Pancreas (tissue), 10 donors: Measurements from ENCODE around the gene MUC21. TPM values are rescaled to one million over a fixed set of nuclear protein-coding genes. Genes with fewer than 3 reads are reported as not detected.

Experiments
- ATAC-seq, 4 donors: fragments of 200-7000 bp; cut with Tn5 transposase; one replicate each; pipeline versions ENCODE4 v1.8.0 to v1.9.1; 2020; ENCODE audit warnings: mild to moderate bottlenecking in 4 of 4, moderate library complexity in 4 of 4
- DNase-seq, 6 donors: peaks; one replicate each; pipeline ENCODE4 v3.0.0-alpha.2; 2020
- FAIRE-seq: peaks from 2 replicates; lab custom pipeline; 2012; peaks lifted over from hg19 to GRCh38; lab: Jason Lieb, UNC
- H3K27ac ChIP-seq, 4 donors: fragments of 200-600 bp; sonication (generic); 1 replicate in 3 of 4; 2 replicates in 1 of 4; pipeline versions ENCODE4 v1.5.0 to v1.8.0; 2020
- H3K27me3 ChIP-seq, 4 donors: fragments of 200-600 bp; one replicate each; pipeline ENCODE4 v1.8.0; 2021
- H3K36me3 ChIP-seq, 3 donors: fragments of 200-600 bp; sonication (generic) in 1 of 3; one replicate each; pipeline versions ENCODE4 v1.5.0 to v1.8.0; 2020 to 2021
- H3K4me1 ChIP-seq, 3 donors: fragments of 200-600 bp; one replicate each; pipeline ENCODE4 v1.8.0; 2021
- H3K4me3 ChIP-seq, 4 donors: fragments of 200-600 bp; sonication (generic) in 2 of 4; one replicate each; pipeline versions ENCODE4 v1.5.0 to v1.8.0; 2020 to 2021
- H3K9me3 ChIP-seq, 4 donors: fragments of 200-600 bp; one replicate each; pipeline ENCODE4 v1.8.0; 2021
- WGBS, 2 donors: extraction: QIAGEN DNeasy Blood & Tissue Kit; methylation state at CpG; one replicate each; pipeline ENCODE4 v1.1.7; 2013; 5-methylcytosine and 5-hydroxymethylcytosine counted together
- intact Hi-C, 3 donors: fragments of 100-400 bp; cut with DNase I; formaldehyde crosslinking; loops; one replicate each; pipeline versions ENCODE4 v1.11.1 to v1.14.2; 2022
- polyA plus RNA-seq, 2 donors: library from polyadenylated mRNA; stranded (reverse); fragments of 200-250 nt; gene quantifications; one replicate each; pipeline ENCODE4 v1.2.3, GENCODE V29; 2013
- total RNA-seq, 6 donors: library from RNA; stranded (reverse); fragmentation: NEBNext Ultra II Directional in 4 of 6; extraction: Animal tissue kit (Norgen Biotek cat#: 25700) in 4 of 6; gene quantifications; one replicate each; pipeline versions ENCODE4 v1.2.1 to v1.2.4, GENCODE V29; 2021 to 2023
- TF ChIP-seq, protein P1 (sequence below), 4 donors: fragments of 200-600 bp; sonication (generic) in 3 of 4; IDR thresholded peaks; one replicate each; pipeline versions ENCODE4 v1.5.0 to v1.8.0; 2021; ENCODE audit warnings: antibody characterized with exemption in 4 of 4
- donor health status: healthy with polysubstance abuse.
- donor health status: DM: no; HTN: no; CAD: no; lungs with moderate emphysema.
- donor health status: DM: no; HTN: no; CAD: no.
- donor health status: control.
- donor health status: control.
- donor health status: Bipolar disorder and iron deficiency.
- donor health status: DM: yes; HTN: yes; CAD: no.
- donor health status: DM: no; HTN: no; CAD: no.
- donor health status: DM: no; HTN: no; CAD: no.
- donor health status: DM: yes; HTN: yes; CAD: no.

MUC21 gene
- total and polyA plus RNA-seq, 8 donors = 0.07 to 0.23 TPM; not detected in 6

DNA sequence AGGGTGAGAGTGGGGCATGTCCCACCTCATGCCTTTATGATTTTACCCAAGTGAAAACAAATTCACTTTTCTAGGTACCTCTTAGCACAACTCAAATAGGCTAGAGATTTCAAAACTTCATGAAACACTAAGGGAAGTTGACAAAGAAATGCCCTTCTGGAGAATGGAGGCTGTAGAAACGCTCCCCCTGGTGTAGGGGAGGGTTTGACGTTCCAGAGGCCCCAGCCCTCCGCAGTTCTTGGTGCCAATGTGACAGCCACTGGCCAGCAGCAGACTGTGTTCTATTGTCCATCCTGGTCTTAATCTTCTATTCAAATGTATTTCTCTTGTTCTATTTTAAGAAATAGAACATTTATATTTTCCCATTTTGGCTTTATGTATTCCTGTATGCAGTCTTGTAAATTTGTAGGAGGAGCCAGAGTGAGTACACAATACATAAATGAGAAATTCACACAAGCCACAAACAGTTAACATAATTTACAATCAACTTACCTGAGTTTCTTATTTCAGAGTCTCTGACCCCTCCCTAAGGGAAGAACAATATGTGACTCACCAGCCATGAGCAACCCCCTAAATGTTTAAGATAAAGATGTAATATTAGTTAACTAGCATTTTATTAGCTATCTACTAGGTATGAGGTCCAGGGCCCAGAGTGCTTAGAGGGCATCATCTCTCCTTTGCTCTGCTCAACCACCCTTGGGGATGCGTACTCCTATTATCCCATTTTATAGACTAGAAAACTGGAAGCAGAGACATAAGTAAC, 8.8 kb upstream of the MUC21 start:
- ATAC-seq = no peak
- no peak overlapping the region for H3K4me3 ChIP-seq

DNA sequence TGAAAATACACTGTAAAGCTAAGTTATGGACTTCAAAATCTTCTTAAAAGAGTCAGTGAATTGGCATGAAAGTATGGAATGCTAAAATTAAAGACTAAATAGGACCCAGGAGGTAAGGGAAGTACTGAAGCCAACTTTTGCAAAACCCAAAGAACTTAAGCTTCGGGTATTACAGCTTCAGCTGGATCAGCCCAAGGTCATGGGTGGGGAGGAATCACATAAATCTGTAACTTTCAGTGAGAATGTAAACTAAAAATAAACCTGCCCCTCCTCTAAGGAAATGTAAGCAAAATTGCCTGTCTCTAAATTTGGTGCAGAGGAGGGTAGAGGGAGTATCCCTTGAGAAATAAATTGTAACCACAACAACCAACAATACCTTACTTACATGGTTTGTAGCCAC, 4.4 kb upstream of the MUC21 start:
- TF ChIP-seq, protein P1, sequence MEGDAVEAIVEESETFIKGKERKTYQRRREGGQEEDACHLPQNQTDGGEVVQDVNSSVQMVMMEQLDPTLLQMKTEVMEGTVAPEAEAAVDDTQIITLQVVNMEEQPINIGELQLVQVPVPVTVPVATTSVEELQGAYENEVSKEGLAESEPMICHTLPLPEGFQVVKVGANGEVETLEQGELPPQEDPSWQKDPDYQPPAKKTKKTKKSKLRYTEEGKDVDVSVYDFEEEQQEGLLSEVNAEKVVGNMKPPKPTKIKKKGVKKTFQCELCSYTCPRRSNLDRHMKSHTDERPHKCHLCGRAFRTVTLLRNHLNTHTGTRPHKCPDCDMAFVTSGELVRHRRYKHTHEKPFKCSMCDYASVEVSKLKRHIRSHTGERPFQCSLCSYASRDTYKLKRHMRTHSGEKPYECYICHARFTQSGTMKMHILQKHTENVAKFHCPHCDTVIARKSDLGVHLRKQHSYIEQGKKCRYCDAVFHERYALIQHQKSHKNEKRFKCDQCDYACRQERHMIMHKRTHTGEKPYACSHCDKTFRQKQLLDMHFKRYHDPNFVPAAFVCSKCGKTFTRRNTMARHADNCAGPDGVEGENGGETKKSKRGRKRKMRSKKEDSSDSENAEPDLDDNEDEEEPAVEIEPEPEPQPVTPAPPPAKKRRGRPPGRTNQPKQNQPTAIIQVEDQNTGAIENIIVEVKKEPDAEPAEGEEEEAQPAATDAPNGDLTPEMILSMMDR (IDR thresholded peaks at IDR 0.05) = no peak

More for the DNA sequence above, 8.8 kb upstream of the MUC21 start:
- no peaks in the 10 kb centered on the region for H3K27me3 ChIP-seq
- DNase-seq (no peak), FAIRE-seq (no peak)
- 77 to 83% methylated on average over 4 of the region's 4 CpGs for WGBS, 2 donors
- TF ChIP-seq, protein P1 (IDR thresholded peaks at IDR 0.05) = no peak
- H3K27ac ChIP-seq = no peak overlapping the region
- H3K9me3 ChIP-seq = no peaks in the 10 kb centered on the region
- intact Hi-C loops = no loop called here
- no peaks in the 10 kb centered on the region for H3K36me3 ChIP-seq
- H3K4me1 ChIP-seq = no peaks in the 10 kb centered on the region

DNA sequence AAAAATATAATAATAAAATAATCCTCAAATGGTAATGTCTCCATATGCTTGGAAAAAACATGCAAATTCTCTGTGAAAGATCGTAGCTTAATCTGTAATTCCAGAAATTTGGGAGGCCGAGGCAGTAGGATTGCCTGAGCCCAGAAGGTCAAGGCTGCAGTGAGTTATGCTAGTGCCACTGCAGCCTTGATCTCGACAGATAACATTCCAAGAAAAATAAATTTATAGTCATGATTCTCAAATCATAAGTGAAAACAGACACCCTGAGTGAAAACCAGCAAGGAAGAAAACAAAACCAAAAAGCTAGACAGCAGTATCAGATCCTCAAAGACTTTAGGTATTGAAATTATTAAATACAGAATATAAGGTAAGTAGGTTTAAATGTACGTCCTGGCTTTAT, 3.8 kb upstream of the MUC21 start:
- intact Hi-C loops = no loop called here
- no peak for DNase-seq

More for the DNA sequence above, 4.4 kb upstream of the MUC21 start:
- Histone ChIP-seq H3K36me3 (no peaks in the 10 kb centered on the region), H3K27ac (no peak overlapping the region), H3K9me3 (no peaks in the 10 kb centered on the region), H3K4me1 (peaks cover 0 to 4% (median 0%) of the 10 kb centered on the region in 3 donors), H3K4me3 (no peak overlapping the region), H3K27me3 (no peaks in the 10 kb centered on the region)
- FAIRE-seq = no peak
- no peak for DNase-seq
- no peak for ATAC-seq
- WGBS, 2 donors = 19 to 21% methylated on average over 1 of the region's 1 CpG
- intact Hi-C loops = no loop called here

DNA sequence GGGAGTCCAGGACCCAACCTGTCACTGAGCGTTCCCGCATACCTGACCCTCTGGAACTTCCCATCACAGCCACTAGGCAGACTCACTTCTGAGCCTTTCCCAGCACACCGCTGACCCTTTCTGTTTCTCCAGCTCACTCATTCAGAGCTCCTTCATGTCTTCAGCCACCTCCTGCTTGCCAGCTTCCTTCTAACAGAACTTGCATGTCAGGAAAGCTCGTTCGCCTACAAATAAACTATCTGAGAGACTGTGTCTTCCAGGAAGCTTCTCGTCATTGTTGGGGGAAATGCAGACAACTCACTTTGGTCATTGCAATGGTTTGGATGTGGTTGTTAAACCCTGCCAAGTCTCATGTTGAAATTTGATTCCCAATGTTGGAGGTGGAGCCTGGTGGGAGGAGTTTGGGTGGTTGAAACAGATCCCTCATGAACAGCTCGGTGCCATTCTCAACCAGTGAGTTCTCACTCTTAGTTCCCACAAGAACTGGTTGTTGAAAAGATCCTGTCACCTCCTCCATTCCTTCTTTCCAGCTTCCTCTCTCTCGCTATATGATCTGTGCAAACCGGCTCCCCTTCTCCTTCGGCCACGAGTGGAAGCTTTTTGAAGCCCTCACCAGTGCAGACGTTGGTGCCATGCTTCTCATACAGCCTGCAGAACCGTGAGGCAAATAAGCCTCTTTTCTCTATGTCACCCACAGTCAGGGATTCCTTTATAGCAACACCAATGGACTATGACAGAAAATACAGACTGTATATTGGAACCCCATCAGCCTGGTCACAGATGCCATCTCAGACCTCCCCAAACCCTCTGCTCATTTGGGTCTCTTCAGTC, 1.4 kb upstream of the MUC21 start:
- DNase-seq (peak in 4 of 6 donors; percentile 46 to 65 (median 55)), FAIRE-seq (no peak), ATAC-seq (peak; percentile 94 to 98 (median 96))
- Histone ChIP-seq H3K36me3 (no peaks in the 10 kb centered on the region), H3K4me1 (peaks cover 0 to 4% (median 0%) of the 10 kb centered on the region in 3 donors), H3K9me3 (no peaks in the 10 kb centered on the region), H3K4me3 (peak overlapping the region in 2 of 4 donors; percentile 8 to 25), H3K27me3 (no peaks in the 10 kb centered on the region), H3K27ac (peak overlapping the region in 3 of 4 donors; percentile 33 to 34 (median 33))
- intact Hi-C loops = no loop called here
- WGBS, 2 donors = 7 to 10% methylated on average over 13 of the region's 13 CpGs
- TF ChIP-seq, protein P1 (IDR thresholded peaks at IDR 0.05) = peak in 2 of 4 donors; percentile 10 to 29

More for the DNA sequence above, 3.8 kb upstream of the MUC21 start:
- WGBS, 2 donors = 36 to 44% methylated on average over 4 of the region's 4 CpGs
- TF ChIP-seq, protein P1 (IDR thresholded peaks at IDR 0.05) = no peak
- Histone ChIP-seq H3K36me3 (no peaks in the 10 kb centered on the region), H3K27me3 (no peaks in the 10 kb centered on the region), H3K9me3 (no peaks in the 10 kb centered on the region), H3K27ac (no peak overlapping the region), H3K4me1 (peaks cover 0 to 4% (median 0%) of the 10 kb centered on the region in 3 donors), H3K4me3 (no peak overlapping the region)
- no peak for ATAC-seq
- FAIRE-seq = no peak
